H1 (cell line): ENCODE data around the gene DLG1. TPM values are rescaled to one million over a fixed set of nuclear protein-coding genes. Genes with fewer than 3 reads are reported as not detected.

Source experiments
- CTCF ChIA-PET: fragments of 300-600 bp; sonication (Branson Sonifier 250); formaldehyde crosslinking; loops from one replicate; lab custom pipeline; 2021; ENCODE audit not compliant: partially characterized antibody; lab: Charles Lee
- POLR2A ChIA-PET: fragments of 300-600 bp; sonication (Branson Sonifier 250); formaldehyde crosslinking; loops from one replicate; lab custom pipeline; 2021; ENCODE audit warnings: inconsistent platforms; ENCODE audit not compliant: partially characterized antibody; lab: Charles Lee
- DNase-seq, 2 experiments: peaks; one replicate each; pipeline versions ENCODE4 v3.0.0 to v3.0.0-alpha.2; 2010 to 2022; ENCODE audit warnings: low spot score in 2 of 2, low read depth in 1 of 2, mixed read lengths in 1 of 2
- FAIRE-seq: peaks from 2 replicates; lab custom pipeline; 2011; peaks lifted over from hg19 to GRCh38; lab: Jason Lieb, UNC
- H2AFZ ChIP-seq: 2 replicates; pipeline ENCODE4 v1.8.1; 2012; ENCODE audit warnings: low read length, inconsistent platforms
- H2AK5ac ChIP-seq: 2 replicates; pipeline ENCODE4 v1.6.1; 2013; ENCODE audit warnings: low read depth, low read length
- H2BK120ac ChIP-seq: replicated peaks from 2 replicates; pipeline ENCODE3; 2013; ENCODE audit warnings: low read depth, low read length, inconsistent platforms
- H2BK12ac ChIP-seq: 2 replicates; pipeline ENCODE4 v1.6.1; 2013; ENCODE audit warnings: low read depth, low read length
- H2BK15ac ChIP-seq: 2 replicates; pipeline ENCODE4 v1.6.1; 2013; ENCODE audit warnings: low read length
- H2BK20ac ChIP-seq: 2 replicates; pipeline ENCODE4 v1.6.1; 2013; ENCODE audit warnings: low read length
- H2BK5ac ChIP-seq: 2 replicates; pipeline ENCODE4 v1.6.1; 2013; ENCODE audit warnings: low read depth, low read length
- H3K14ac ChIP-seq: 2 replicates; pipeline ENCODE4 v1.6.1; 2013; ENCODE audit warnings: inconsistent platforms; ENCODE audit not compliant: insufficient read length
- H3K18ac ChIP-seq: 2 replicates; pipeline ENCODE4 v1.6.1; 2013; ENCODE audit warnings: low read length; ENCODE audit errors: extremely low read depth
- H3K23ac ChIP-seq: 2 replicates; pipeline ENCODE4 v1.6.1; 2013; ENCODE audit warnings: inconsistent platforms; ENCODE audit not compliant: insufficient read length
- H3K23me2 ChIP-seq: 2 replicates; pipeline ENCODE4 v1.6.1; 2013; ENCODE audit warnings: low read depth, low read length
- H3K27ac ChIP-seq: 2 replicates; pipeline ENCODE4 v1.6.1; 2011; ENCODE audit warnings: low read depth, low read length, inconsistent platforms
- H3K27me3 ChIP-seq, 4 experiments: replicated peaks in 1 of 4; 1 replicate in 1 of 4; 2 replicates in 3 of 4; pipeline versions ENCODE4 v1.6.1 to v1.8.1; 2011 to 2013; ENCODE audit warnings: low read length in 3 of 4, mild to moderate bottlenecking in 3 of 4, inconsistent platforms in 2 of 4, mixed read lengths in 2 of 4, moderate library complexity in 1 of 4; ENCODE audit not compliant: control insufficient read depth in 3 of 4, insufficient read depth in 3 of 4; ENCODE audit errors: extremely low read depth in 1 of 4
- H3K36me3 ChIP-seq, 4 experiments: 2 replicates each; pipeline versions ENCODE4 v1.6.1 to v1.8.1; 2011 to 2013; ENCODE audit warnings: mild to moderate bottlenecking in 4 of 4, low read length in 3 of 4, moderate library complexity in 2 of 4, control low read depth in 1 of 4, inconsistent platforms in 1 of 4; ENCODE audit not compliant: insufficient read depth in 4 of 4, control insufficient read depth in 2 of 4
- H3K4ac ChIP-seq: replicated peaks from 2 replicates; pipeline ENCODE3; 2013; ENCODE audit warnings: low read length, low read depth, mixed read lengths, inconsistent platforms; ENCODE audit not compliant: insufficient read length
- H3K4me1 ChIP-seq, 4 experiments: replicated peaks in 1 of 4; 1 replicate in 1 of 4; 2 replicates in 3 of 4; pipeline versions ENCODE4 v1.6.1 to v1.8.1; 2011 to 2013; ENCODE audit warnings: low read length in 3 of 4, inconsistent platforms in 2 of 4, mixed read lengths in 1 of 4; ENCODE audit not compliant: insufficient read depth in 4 of 4, control insufficient read depth in 3 of 4
- H3K4me2 ChIP-seq, 2 experiments: 2 replicates each; pipeline versions ENCODE4 v1.6.1 to v1.8.1; 2011 to 2013; ENCODE audit warnings: low read depth in 2 of 2, low read length in 2 of 2, control low read depth in 1 of 2, inconsistent platforms in 1 of 2, mild to moderate bottlenecking in 1 of 2; ENCODE audit not compliant: insufficient read depth in 1 of 2
- H3K4me3 ChIP-seq, 4 experiments: fragments of 200-600, 300-600 bp in 1 of 4; sonication (generic), shearing (Covaris generic), sonication (Bioruptor Twin) in 1 of 4; 2 replicates each; pipeline versions ENCODE4 v1.5.1 to v1.8.1; 2011 to 2016; ENCODE audit warnings: low read length in 4 of 4, low read depth in 3 of 4, control low read depth in 2 of 4, inconsistent platforms in 2 of 4, mild to moderate bottlenecking in 2 of 4, mixed read lengths in 1 of 4, moderate library complexity in 1 of 4; ENCODE audit not compliant: insufficient read depth in 2 of 4; ENCODE audit errors: extremely low read depth in 1 of 4
- H3K56ac ChIP-seq: replicated peaks from 2 replicates; pipeline ENCODE3; 2013; ENCODE audit warnings: low read depth, mild to moderate bottlenecking, mixed read lengths, low read length, inconsistent platforms; ENCODE audit not compliant: insufficient read length
- H3K79me1 ChIP-seq: 2 replicates; pipeline ENCODE4 v1.6.1; 2013; ENCODE audit warnings: low read depth, low read length, control low read depth
- H3K79me2 ChIP-seq, 2 experiments: 2 replicates each; pipeline versions ENCODE4 v1.6.1 to v1.8.1; 2012 to 2013; ENCODE audit warnings: low read length in 2 of 2, mild to moderate bottlenecking in 2 of 2, inconsistent platforms in 1 of 2; ENCODE audit not compliant: insufficient read depth in 2 of 2, control insufficient read depth in 1 of 2
- H3K9ac ChIP-seq, 4 experiments: replicated peaks in 1 of 4; 1 replicate in 1 of 4; 2 replicates in 3 of 4; pipeline versions ENCODE4 v1.6.1 to v1.8.1; 2011 to 2013; ENCODE audit warnings: low read depth in 3 of 4, low read length in 3 of 4, control low read depth in 2 of 4, mild to moderate bottlenecking in 2 of 4, moderate library complexity in 2 of 4, inconsistent platforms in 1 of 4; ENCODE audit errors: extremely low read depth in 1 of 4
- H3K9me3 ChIP-seq, 2 experiments: 2 replicates each; pipeline versions ENCODE4 v1.6.1 to v1.8.1; 2012 to 2013; ENCODE audit warnings: mild to moderate bottlenecking in 2 of 2, moderate library complexity in 2 of 2, control low read depth in 1 of 2, inconsistent platforms in 1 of 2, low read depth in 1 of 2, low read length in 1 of 2, mixed read lengths in 1 of 2; ENCODE audit not compliant: insufficient read depth in 2 of 2
- H4K20me1 ChIP-seq, 2 experiments: replicated peaks in 1 of 2; 2 replicates each; pipeline versions ENCODE3 to v1.8.1; 2011 to 2013; ENCODE audit warnings: inconsistent platforms in 2 of 2, low read length in 2 of 2, mild to moderate bottlenecking in 1 of 2; ENCODE audit not compliant: insufficient read depth in 2 of 2, control insufficient read depth in 1 of 2
- H4K5ac ChIP-seq: 2 replicates; pipeline ENCODE4 v1.6.1; 2013; ENCODE audit warnings: low read length, low read depth, mixed read lengths, inconsistent platforms; ENCODE audit not compliant: insufficient read length
- H4K8ac ChIP-seq: 2 replicates; pipeline ENCODE4 v1.8.0; 2013; ENCODE audit warnings: mild to moderate bottlenecking, moderate library complexity, low read length, inconsistent platforms; ENCODE audit not compliant: insufficient read depth; ENCODE audit errors: extremely low read depth
- H4K91ac ChIP-seq: replicated peaks from 2 replicates; pipeline ENCODE3; 2013; ENCODE audit warnings: low read length, mixed read lengths, inconsistent platforms; ENCODE audit not compliant: insufficient read length
- BACH1 ChIP-seq: IDR thresholded peaks from 2 replicates; pipeline ENCODE4 v1.6.1; 2012; ENCODE audit warnings: low read length, improper control_type of control experiment
- CHD2 ChIP-seq: IDR thresholded peaks from 2 replicates; pipeline ENCODE4 v1.6.1; 2012; ENCODE audit warnings: low read length, improper control_type of control experiment
- EP300 ChIP-seq, 2 experiments: IDR thresholded peaks; 1 replicate in 1 of 2; 2 replicates in 1 of 2; pipeline ENCODE4 v1.6.1; 2011 to 2012; ENCODE audit warnings: low read depth in 2 of 2, low read length in 2 of 2, mild to moderate bottlenecking in 2 of 2, borderline replicate concordance in 1 of 2, inconsistent platforms in 1 of 2, moderate library complexity in 1 of 2
- GABPA ChIP-seq: IDR thresholded peaks from 2 replicates; pipeline ENCODE4 v1.6.1; 2011; ENCODE audit warnings: mild to moderate bottlenecking, low read length, moderate library complexity, borderline replicate concordance; ENCODE audit not compliant: insufficient read depth
- GTF2F1 ChIP-seq: IDR thresholded peaks from 2 replicates; pipeline ENCODE4 v1.6.1; 2012; ENCODE audit warnings: low read depth, low read length, improper control_type of control experiment, borderline replicate concordance
- HDAC6 ChIP-seq: IDR thresholded peaks from one replicate; pipeline ENCODE4 v1.7.1; 2012; ENCODE audit warnings: low read depth, mild to moderate bottlenecking, inconsistent platforms, low read length, moderate library complexity
- JUND ChIP-seq: IDR thresholded peaks from 2 replicates; pipeline ENCODE4 v1.6.1; 2011; ENCODE audit warnings: mild to moderate bottlenecking, improper control_type of control experiment, low read length
- SAP30 ChIP-seq: fragments of 300-600 bp; sonication (generic); IDR thresholded peaks from 2 replicates; pipeline ENCODE4 v1.7.1; 2012; ENCODE audit warnings: low read length, moderate library complexity, mild to moderate bottlenecking, inconsistent platforms; ENCODE audit not compliant: insufficient read depth, insufficient replicate concordance
- SIX5 ChIP-seq: IDR thresholded peaks from 2 replicates; pipeline ENCODE4 v1.6.1; 2011; ENCODE audit warnings: mild to moderate bottlenecking, low read depth, low read length
- ZNF274 ChIP-seq: IDR thresholded peaks from 2 replicates; pipeline ENCODE4 v1.7.0; 2012; ENCODE audit warnings: low read length, borderline replicate concordance; ENCODE audit errors: extremely low read depth
- WGBS, 2 experiments: shearing (Covaris generic) in 1 of 2; methylation state at CpG; one replicate each; pipeline versions ENCODE4 v1.1.6 to v1.1.7; 2013 to 2015; ENCODE audit warnings: low lambda C conversion rate in 2 of 2, mixed read lengths in 2 of 2, inconsistent platforms in 1 of 2, low coverage in 1 of 2, missing lambda C conversion rate in 1 of 2; ENCODE audit not compliant: insufficient replicate concordance in 2 of 2, insufficient coverage in 1 of 2, insufficient read length in 1 of 2; ENCODE audit errors: extremely low coverage in 1 of 2, missing lambda C conversion rate in 1 of 2; 5-methylcytosine and 5-hydroxymethylcytosine counted together
- polyA plus RNA-seq, 7 experiments: library from polyadenylated mRNA; depleted of rRNA in 3 of 7; stranded (reverse) in 5 of 7; unstranded in 2 of 7; fragments of >200 nt in 5 of 7; fragments of 200-250 nt in 2 of 7; gene quantifications; 1 replicate in 5 of 7; 2 replicates in 1 of 7; 4 replicates in 1 of 7; pipeline versions ENCODE4 v1.2.1 to v1.2.3, GENCODE V29; 2011 to 2013; ENCODE audit warnings: missing spikeins in 2 of 7, mixed read lengths in 2 of 7
- total RNA-seq: library from RNA; stranded (reverse); fragmentation: NEBNext Ultra II Directional; extraction: Animal tissue kit (Norgen Biotek cat#: 25700); gene quantifications from 2 replicates; pipeline ENCODE4 v1.2.1, GENCODE V29; 2021
- TF ChIP-seq, protein P1 (sequence below): IDR thresholded peaks from 2 replicates; pipeline ENCODE4 v1.6.1; 2012; ENCODE audit warnings: inconsistent platforms
- TF ChIP-seq, protein P2 (sequence below): IDR thresholded peaks from 2 replicates; pipeline ENCODE4 v1.6.1; 2012; ENCODE audit warnings: inconsistent platforms

DLG1 gene
- total and polyA plus RNA-seq, 2 of the 8 experiments (the other 6 are each of a cell fraction or from before 2014, with no cell fraction given) = 13.4 to 78.8 TPM

DNA sequence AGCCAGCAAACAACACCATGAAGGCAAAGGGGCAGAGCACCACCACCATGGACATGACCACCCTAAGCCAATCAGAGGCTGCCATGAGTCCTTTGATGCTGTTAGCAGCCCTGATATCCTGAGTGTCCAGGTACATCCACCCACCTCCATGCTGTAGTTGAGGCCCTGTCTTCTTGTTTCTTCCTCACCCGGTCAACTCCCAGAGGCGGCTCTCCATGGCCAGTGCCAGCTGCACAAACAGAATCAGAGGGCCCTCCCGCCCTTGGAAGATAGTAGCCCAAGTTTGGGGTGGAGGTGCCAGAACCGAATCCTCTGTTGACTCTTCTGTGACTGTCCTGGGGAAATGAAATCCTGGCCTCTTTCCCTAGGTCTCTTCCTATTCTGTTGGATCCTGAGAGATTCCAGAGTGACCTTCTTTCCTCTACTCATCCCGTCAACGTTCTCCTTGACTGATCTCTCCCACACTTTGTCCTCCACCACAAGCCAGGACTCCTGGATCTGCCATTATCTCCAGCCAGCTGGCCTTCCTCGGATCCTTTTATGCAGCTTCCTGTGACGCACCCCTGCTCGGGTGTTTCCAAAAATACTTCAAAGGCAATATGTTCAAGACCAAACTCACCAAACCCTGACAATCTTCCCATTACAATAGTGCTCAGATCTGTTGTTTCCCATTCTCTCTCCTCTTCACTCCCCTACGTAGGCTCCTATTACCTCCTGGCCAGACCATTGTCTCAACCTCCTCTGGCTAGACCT, 45.4 kb upstream of the DLG1 start:
- no peak for FAIRE-seq
- Histone ChIP-seq H2BK12ac (no peak overlapping the region), H3K36me3 (no peaks in the 10 kb centered on the region)
- TF ChIP-seq BACH1 (no peak), GABPA (no peak), HDAC6 (no peak), CHD2 (no peak), SAP30 (no peak), GTF2F1 (no peak), SIX5 (no peak), JUND (no peak), EP300 (IDR thresholded peaks at IDR 0.05; ENCODE audit: borderline replicate concordance in 1 of 2, low read depth in 2 of 2, low read length in 2 of 2) (no peak), ZNF274 (no peak)
- TF ChIP-seq, protein P1, sequence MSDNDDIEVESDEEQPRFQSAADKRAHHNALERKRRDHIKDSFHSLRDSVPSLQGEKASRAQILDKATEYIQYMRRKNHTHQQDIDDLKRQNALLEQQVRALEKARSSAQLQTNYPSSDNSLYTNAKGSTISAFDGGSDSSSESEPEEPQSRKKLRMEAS = no peak
- TF ChIP-seq, protein P2, sequence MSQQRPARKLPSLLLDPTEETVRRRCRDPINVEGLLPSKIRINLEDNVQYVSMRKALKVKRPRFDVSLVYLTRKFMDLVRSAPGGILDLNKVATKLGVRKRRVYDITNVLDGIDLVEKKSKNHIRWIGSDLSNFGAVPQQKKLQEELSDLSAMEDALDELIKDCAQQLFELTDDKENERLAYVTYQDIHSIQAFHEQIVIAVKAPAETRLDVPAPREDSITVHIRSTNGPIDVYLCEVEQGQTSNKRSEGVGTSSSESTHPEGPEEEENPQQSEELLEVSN = no peak

More for the DNA sequence above, 45.4 kb upstream of the DLG1 start:
- no peak overlapping the region for H2BK20ac ChIP-seq
- no peak overlapping the region for H2AK5ac ChIP-seq
- H3K79me2 ChIP-seq = no peaks in the 10 kb centered on the region
- no peak overlapping the region for H3K14ac ChIP-seq
- H3K4me2 ChIP-seq = no peak overlapping the region
- no peak overlapping the region for H2AFZ ChIP-seq
- H3K4ac ChIP-seq = no peak overlapping the region
- no peak overlapping the region for H4K8ac ChIP-seq
- no peaks in the 10 kb centered on the region for H3K79me1 ChIP-seq
- H3K9ac ChIP-seq = no peak overlapping the region
- H4K5ac ChIP-seq = no peak overlapping the region
- H2BK5ac ChIP-seq = no peak overlapping the region
- WGBS, 2 experiments = 84% methylated on average over 10 of the region's 10 CpGs; no CpG with 5 or more reads in 1 of the 2 experiments
- no peak overlapping the region for H2BK15ac ChIP-seq
- H3K4me3 ChIP-seq = no peak overlapping the region
- H3K23me2 ChIP-seq = peaks cover 6% of the 10 kb centered on the region
- no peak for DNase-seq
- POLR2A ChIA-PET = no interaction called here
- H3K27ac ChIP-seq = no peak overlapping the region
- no peak overlapping the region for H2BK120ac ChIP-seq
- no peak overlapping the region for H3K18ac ChIP-seq
- H3K23ac ChIP-seq = no peak overlapping the region
- H3K56ac ChIP-seq = no peak overlapping the region
- CTCF ChIA-PET = interaction anchor here (0.7 to 1.2 kb wide), 4 partner anchors 10 to 166 kb away, joined by 3 to 5 read pairs (median 4); no protein-coding TSS in a partner anchor
- peaks cover 0 to 2% of the 10 kb centered on the region in 2 experiments for H4K20me1 ChIP-seq
- H3K4me1 ChIP-seq = no peaks in the 10 kb centered on the region
- no peak overlapping the region for H4K91ac ChIP-seq
- H3K27me3 ChIP-seq = no peaks in the 10 kb centered on the region
- no peaks in the 10 kb centered on the region for H3K9me3 ChIP-seq
